Adrenal gland (tissue), 5 donors: ENCODE data around the gene NCLN.

ENCODE experiments used
- CTCF ChIP-seq, 6 experiments: fragments of 450-650 bp in 4 of 6; fragments of 200-600 bp in 2 of 6; sonication (generic) in 1 of 6; IDR thresholded peaks; 1 replicate in 5 of 6; 2 replicates in 1 of 6; pipeline versions ENCODE4 v1.5.1 to v1.8.0; 2016 to 2021; ENCODE audit warnings: antibody characterized with exemption in 6 of 6, mild to moderate bottlenecking in 2 of 6, moderate library complexity in 1 of 6
- POLR2A ChIP-seq, 2 donors: fragments of 450-650 bp; IDR thresholded peaks; one replicate each; pipeline ENCODE4 v1.6.1; 2017; ENCODE audit warnings: antibody characterized with exemption in 2 of 2, mild to moderate bottlenecking in 2 of 2, moderate library complexity in 1 of 2
- donor health status: DM: no; HTN: no; CAD: no.

DNA sequence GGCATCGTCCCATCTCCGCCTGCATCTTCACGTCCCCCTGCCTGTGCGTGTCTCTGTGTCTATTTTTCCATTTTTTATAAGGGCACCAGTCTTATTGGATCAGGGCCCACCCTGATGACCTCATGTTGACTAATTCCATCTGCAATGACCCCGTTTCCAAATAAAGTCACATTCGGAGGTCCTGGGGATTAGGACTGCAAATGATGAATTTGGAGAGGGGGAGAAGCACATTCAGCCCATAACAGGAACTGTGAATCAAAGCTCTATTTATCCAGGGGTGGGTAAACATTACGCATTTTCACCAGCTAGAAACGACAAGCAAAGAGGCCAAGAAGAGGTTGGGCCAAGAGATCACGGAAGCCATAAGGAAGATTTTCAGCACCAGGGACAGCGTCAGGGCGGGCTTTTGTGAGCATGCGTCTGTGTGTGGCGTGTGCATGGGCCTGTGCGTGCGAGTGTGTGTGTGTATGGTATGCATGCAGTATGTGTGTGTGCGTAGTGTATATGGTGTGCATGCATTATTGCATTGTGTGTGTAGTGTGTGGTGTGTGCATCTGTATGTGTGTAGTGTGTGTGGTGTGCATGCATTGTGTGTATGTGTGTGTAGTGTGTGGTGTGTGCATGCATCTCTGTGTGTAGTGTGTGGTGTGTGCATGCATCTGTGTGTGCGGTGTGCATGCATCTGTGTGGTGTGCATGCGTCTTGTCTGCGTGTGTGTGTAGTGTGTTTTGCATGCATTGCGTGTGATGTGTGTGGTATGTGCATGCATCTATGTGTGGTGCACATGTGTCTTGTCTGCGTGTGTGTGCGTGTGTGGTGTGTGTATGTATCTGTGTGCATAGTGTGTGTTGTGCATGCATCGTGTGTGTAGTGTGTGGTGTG lies 58.3 kb downstream of the NCLN start:
- TF ChIP-seq CTCF (IDR thresholded peaks at IDR 0.05) (no peak), POLR2A (IDR thresholded peaks at IDR 0.05) (no peak)
